SK-N-MC (cell line): Measurements from ENCODE around the gene CNOT8.

Source experiments
- DNase-seq: peaks from one replicate; pipeline ENCODE4 v3.0.0-alpha.2; 2011; ENCODE audit warnings: low read depth, low spot score
- H3K27ac ChIP-seq: fragments of 200-600 bp; sonication (generic); 2 replicates; pipeline ENCODE4 v1.5.1; 2016; ENCODE audit warnings: mixed run types
- H3K36me3 ChIP-seq: fragments of 200-600 bp; sonication (generic); 2 replicates; pipeline ENCODE4 v1.6.1; 2017; ENCODE audit warnings: antibody characterized with exemption, low read length, mixed read lengths; ENCODE audit not compliant: insufficient read depth
- H3K4me3 ChIP-seq: fragments of 200-600 bp; sonication (generic); 2 replicates; pipeline ENCODE4 v1.5.1; 2016
- H3K9ac ChIP-seq: fragments of 200-600 bp; sonication (generic); 2 replicates; pipeline ENCODE4 v1.8.0; 2017; ENCODE audit warnings: mixed run types, mixed read lengths; ENCODE audit not compliant: insufficient read length
- H3K9me3 ChIP-seq: fragments of 200-600 bp; sonication (generic); 2 replicates; pipeline ENCODE4 v1.6.1; 2017; ENCODE audit warnings: low read depth, mild to moderate bottlenecking, antibody characterized with exemption, low read length, moderate library complexity, mixed read lengths
- EZH2 ChIP-seq: fragments of 200-600 bp; sonication (generic); IDR thresholded peaks from one replicate; pipeline ENCODE4 v1.6.1; 2017; ENCODE audit warnings: antibody characterized with exemption
- FOXP2 ChIP-seq: optimal IDR thresholded peaks from 2 replicates; pipeline ENCODE3; 2011; ENCODE audit warnings: mild to moderate bottlenecking, moderate library complexity; ENCODE audit not compliant: insufficient read depth; ENCODE audit errors: extremely low read length, control extremely low read depth
- POLR2AphosphoS5 ChIP-seq: IDR thresholded peaks from 2 replicates; pipeline ENCODE4 v1.6.1; 2012; ENCODE audit warnings: mild to moderate bottlenecking, low read depth, low read length, borderline replicate concordance

The CNOT8 gene

GRCh38 chr5:154840435-154841272 is 17.8 kb upstream of the CNOT8 start:
- no peak for DNase-seq
- TF ChIP-seq EZH2 (no peak), POLR2AphosphoS5 (no peak), FOXP2 (no peak)
- no peaks in the 10 kb centered on the region for H3K9me3 ChIP-seq
- H3K36me3 ChIP-seq = no peaks in the 10 kb centered on the region
- no peak overlapping the region for H3K27ac ChIP-seq
- no peak overlapping the region for H3K4me3 ChIP-seq
- H3K9ac ChIP-seq = no peak overlapping the region

DNA sequence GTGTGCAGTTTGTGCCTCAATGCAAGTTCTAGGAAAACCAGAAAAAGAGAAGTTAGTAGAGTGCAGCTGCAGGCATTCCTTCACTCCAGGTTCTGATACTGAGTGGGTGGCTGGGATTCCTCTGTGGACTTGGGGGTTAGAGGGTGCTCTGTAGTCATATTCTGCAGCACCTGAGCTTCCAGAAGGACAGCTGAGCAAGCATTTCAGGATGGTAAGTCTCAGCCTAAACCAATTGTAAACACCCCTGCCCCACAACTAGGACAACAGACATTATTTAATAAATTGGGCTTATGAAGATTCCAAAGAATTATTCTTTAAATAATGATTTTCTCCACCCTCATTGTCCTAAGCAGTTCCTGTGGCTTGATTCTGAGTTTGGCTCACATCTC is 17.2 kb upstream of the CNOT8 start:
- Histone ChIP-seq H3K4me3 (no peak overlapping the region), H3K27ac (no peak overlapping the region), H3K9ac (no peak overlapping the region), H3K36me3 (no peaks in the 10 kb centered on the region), H3K9me3 (no peaks in the 10 kb centered on the region)
- TF ChIP-seq FOXP2 (no peak), EZH2 (no peak), POLR2AphosphoS5 (no peak)
- DNase-seq = no peak

DNA sequence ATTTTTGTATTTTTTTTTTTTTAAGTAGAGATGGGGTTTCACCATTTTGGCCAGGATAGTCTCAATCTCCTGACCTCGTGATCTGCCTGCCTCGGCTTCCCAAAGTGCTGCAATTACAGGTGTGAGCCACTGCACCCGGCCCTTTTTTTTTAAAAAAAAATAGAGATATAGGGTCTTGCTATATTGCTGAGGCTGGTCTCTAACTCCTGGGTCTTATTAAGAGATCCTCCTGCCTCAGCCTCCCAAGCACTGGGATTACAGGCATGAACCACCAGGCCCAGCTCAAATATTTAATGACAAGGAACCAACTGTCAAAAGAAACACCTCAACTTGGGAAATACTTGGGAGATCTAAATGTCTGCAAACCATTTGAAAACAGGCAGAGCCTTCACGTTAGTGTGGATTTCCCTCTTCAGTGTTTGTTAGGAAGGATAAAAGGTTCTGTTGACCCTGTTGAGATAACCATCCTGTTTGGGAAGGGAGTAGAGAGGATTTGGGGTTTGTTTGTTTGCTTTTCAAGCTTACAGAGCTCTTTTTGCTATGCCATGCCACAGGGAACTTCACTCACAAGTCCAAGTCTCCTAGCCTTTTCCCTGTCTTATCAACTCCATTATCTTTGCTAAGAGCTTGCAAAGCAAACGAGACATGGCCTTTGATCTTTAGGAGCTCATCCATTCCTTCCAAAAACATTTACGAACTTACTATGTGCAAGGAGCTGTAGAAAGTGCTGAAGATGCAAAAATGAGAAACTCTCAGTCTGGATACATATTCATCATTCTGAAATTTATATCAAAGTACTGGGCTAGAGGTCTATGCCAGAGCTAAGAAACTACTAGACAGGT is 15.5 kb upstream of the CNOT8 start:
- Histone ChIP-seq H3K4me3 (no peak overlapping the region), H3K9me3 (no peaks in the 10 kb centered on the region), H3K27ac (no peak overlapping the region), H3K9ac (no peak overlapping the region), H3K36me3 (no peaks in the 10 kb centered on the region)
- DNase-seq = no peak
- TF ChIP-seq EZH2 = no peak
- no peak for TF ChIP-seq POLR2AphosphoS5
- no peak for TF ChIP-seq FOXP2

DNA sequence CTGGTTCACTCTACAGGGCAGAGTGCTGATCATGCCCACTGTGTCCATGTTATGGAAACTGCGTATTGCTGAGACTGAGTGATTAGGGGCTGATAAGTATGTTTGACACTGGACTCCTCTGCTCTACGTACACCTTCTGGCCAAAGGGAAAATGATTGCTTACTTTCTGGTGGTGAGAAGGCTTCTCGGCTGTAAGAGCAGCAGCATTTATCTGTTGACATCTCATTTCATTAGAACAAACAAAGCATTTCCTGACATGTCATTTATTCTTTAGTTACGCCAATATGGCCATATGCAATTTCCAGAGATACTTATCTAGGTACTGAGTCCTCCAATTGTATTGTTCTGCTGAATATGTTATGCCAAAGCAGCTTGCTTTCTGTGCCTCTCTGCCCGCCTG is 13.6 kb upstream of the CNOT8 start:
- Histone ChIP-seq H3K9ac (no peak overlapping the region), H3K27ac (no peak overlapping the region), H3K9me3 (no peaks in the 10 kb centered on the region), H3K36me3 (no peaks in the 10 kb centered on the region), H3K4me3 (no peak overlapping the region)
- DNase-seq = no peak
- no peak for TF ChIP-seq EZH2
- no peak for TF ChIP-seq POLR2AphosphoS5
- no peak for TF ChIP-seq FOXP2

- no peaks in the 10 kb centered on the region for H3K9me3 ChIP-seq
- H3K4me3 ChIP-seq = no peak overlapping the region
- no peak for TF ChIP-seq POLR2AphosphoS5
- TF ChIP-seq EZH2 = no peak
- TF ChIP-seq FOXP2 = no peak
- no peak overlapping the region for H3K9ac ChIP-seq
- H3K27ac ChIP-seq = no peak overlapping the region
- no peak for DNase-seq
- no peaks in the 10 kb centered on the region for H3K36me3 ChIP-seq
These were observed 9.1 kb upstream of the CNOT8 start for GRCh38 chr5:154849264-154849785.

DNA sequence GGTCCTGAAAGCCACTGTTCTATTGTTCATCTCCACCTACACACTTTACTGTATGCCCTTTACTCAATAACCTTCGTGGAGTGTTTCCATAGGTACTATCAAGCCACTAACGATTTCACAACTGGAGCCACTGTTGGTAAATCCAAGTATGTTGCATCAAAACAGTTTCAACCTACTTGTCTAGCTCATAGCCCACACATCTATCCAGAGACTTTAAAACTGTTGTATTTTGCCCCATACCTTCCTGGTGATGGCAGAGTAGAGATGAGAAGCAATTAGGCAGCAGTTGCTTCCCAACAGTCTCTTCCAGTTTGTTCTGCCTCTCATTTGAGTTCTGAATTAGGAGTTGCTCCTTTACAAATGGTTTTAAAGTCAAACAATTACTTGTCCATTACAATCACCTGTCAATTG is 8.6 kb upstream of the CNOT8 start:
- no peak overlapping the region for H3K9ac ChIP-seq
- no peaks in the 10 kb centered on the region for H3K9me3 ChIP-seq
- no peak for TF ChIP-seq EZH2
- TF ChIP-seq POLR2AphosphoS5 = no peak
- TF ChIP-seq FOXP2 = no peak
- H3K27ac ChIP-seq = no peak overlapping the region
- H3K4me3 ChIP-seq = no peak overlapping the region
- no peak for DNase-seq
- no peaks in the 10 kb centered on the region for H3K36me3 ChIP-seq

DNA sequence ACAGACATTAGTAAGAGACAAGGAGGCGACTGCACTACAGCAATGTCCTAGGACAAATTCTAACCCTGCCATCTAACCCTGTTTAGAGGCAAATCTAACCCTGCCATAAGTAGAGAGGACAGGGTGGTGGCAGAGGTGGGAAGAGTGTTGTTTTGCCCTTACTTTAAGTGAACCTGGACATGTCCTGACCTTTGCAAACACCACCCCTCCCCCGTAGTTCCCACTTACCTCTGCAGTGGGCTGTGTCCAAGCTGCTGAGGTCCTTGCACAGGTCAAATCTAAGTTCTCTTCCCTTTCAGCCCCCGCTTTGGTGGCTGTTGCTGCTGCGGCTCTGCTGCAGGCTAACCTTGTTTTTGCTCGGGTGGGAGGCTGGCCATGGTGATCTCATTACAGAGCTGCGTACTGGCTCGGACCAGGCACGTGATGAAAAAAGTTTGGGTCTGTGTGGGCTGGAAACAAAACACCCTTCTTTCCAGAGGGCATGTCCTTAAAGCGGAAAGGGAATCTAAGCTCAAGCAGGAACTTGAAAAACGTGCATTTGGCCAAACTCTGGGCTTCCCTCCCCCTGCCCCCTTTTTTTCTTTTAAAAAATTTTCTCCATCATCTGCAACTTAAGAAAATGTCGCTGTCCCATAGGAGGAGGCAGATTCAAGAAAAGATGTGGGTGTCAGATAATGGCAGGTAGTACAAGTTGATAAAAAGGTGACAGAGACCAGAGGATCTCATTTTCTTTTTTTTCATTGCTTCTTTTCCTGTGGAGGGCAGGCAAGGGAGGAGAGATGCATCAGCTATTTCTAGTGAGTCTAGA is 8.0 kb upstream of the CNOT8 start, which contains the start of gene FAXDC2:
FAXDC2 (minus strand) TSS at position 349 of the 808 bp plus-strand sequence. CDS start 12,425 bp downstream, outside the sequence.
- no peak within 1 kb of the TSS for H3K9ac ChIP-seq
- H3K27ac ChIP-seq = no peak within 1 kb of the TSS
- no peak within 1 kb of the TSS for H3K4me3 ChIP-seq
- no peak for DNase-seq
- TF ChIP-seq POLR2AphosphoS5 (no peak), EZH2 (no peak), FOXP2 (no peak)
- H3K36me3 ChIP-seq = no peaks in the 10 kb centered on the region
- no peaks in the 10 kb centered on the region for H3K9me3 ChIP-seq
